GM12878 (cell line): ENCODE data around the gene SHC2.

Source experiments
- EZH2 ChIP-seq: IDR thresholded peaks from 2 replicates; pipeline ENCODE4 v1.6.1; 2012; ENCODE audit warnings: low read depth, mild to moderate bottlenecking, control low read depth, inconsistent platforms, low read length, borderline replicate concordance; ENCODE audit not compliant: control insufficient read depth
- FOXK2 ChIP-seq: fragments of 450-650 bp; IDR thresholded peaks from 2 replicates; pipeline ENCODE4 v1.6.1; 2017; ENCODE audit warnings: mild to moderate bottlenecking, moderate library complexity
- NFYB ChIP-seq: IDR thresholded peaks from 2 replicates; pipeline ENCODE4 v1.6.1; 2011; ENCODE audit warnings: low read depth, mild to moderate bottlenecking, low read length, improper control_type of control experiment, moderate library complexity; ENCODE audit not compliant: insufficient read depth
- SPI1 ChIP-seq: IDR thresholded peaks from 2 replicates; pipeline ENCODE4 v1.6.1; 2011; ENCODE audit warnings: low read depth, mild to moderate bottlenecking, low read length, moderate library complexity, borderline replicate concordance; ENCODE audit not compliant: insufficient read depth
- TF ChIP-seq, protein P1 (sequence below): fragments of 450-650 bp; IDR thresholded peaks from 2 replicates; pipeline ENCODE4 v1.6.1; 2017; ENCODE audit warnings: mild to moderate bottlenecking, moderate library complexity
- TF ChIP-seq, protein P2 (sequence below), 3 experiments: IDR thresholded peaks in 2 of 3; conservative IDR thresholded peaks in 1 of 3; 2 replicates each; pipeline ENCODE4 v1.5.1; 2011; ENCODE audit warnings: low read depth in 3 of 3, low read length in 3 of 3, mild to moderate bottlenecking in 3 of 3, control low read depth in 2 of 3, moderate library complexity in 2 of 3, inconsistent platforms in 1 of 3, mixed read lengths in 1 of 3; ENCODE audit not compliant: control insufficient read depth in 2 of 3, insufficient read depth in 1 of 3; ENCODE audit errors: extremely low read depth in 1 of 3

DNA sequence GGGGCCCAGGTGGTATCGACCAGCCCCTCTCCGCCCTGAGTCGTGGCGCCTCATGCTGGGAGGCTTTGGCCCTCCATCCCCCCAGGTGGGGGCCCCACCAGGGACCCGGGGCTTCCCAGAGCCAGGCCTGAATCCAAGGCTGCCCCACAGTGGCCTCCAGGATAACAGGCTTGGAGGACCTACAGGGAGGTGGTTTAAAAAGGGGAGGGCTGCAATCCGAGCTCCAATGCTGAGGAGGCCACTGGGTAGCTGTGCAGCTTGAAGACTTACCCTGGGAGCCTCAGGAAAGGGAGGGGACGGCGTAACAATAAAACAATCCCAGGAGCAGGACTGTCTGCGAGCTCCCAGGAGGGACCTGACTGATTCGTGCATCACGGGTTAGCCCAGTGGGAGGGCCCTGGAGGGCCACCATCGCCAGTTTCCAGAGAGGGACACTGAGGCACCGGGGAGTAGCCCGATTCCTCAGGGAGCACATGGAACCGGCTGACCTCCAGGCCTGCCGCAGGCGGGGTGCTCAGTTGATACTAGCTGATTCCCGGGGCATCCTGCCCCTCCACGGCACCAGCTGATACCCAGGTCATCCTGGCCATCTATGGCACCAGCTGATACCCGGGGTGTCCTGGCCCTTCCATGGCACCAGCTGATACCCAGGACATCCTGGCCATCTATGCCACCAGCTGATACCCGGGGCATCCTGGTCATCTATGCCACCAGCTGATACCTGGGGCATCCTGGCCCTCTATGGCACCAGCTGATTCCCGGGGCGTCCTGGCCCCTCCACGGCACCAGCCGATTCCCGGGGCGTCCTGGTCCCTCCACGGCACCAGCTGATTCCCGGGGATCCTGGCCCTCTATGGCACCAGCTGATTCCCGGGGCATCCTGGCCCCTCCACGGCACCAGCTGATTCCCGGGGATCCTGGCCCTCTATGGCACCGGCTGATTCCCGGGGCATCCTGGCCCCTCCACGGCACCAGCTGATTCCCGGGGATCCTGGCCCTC is 48.2 kb downstream of the SHC2 start:
- TF ChIP-seq, protein P1, sequence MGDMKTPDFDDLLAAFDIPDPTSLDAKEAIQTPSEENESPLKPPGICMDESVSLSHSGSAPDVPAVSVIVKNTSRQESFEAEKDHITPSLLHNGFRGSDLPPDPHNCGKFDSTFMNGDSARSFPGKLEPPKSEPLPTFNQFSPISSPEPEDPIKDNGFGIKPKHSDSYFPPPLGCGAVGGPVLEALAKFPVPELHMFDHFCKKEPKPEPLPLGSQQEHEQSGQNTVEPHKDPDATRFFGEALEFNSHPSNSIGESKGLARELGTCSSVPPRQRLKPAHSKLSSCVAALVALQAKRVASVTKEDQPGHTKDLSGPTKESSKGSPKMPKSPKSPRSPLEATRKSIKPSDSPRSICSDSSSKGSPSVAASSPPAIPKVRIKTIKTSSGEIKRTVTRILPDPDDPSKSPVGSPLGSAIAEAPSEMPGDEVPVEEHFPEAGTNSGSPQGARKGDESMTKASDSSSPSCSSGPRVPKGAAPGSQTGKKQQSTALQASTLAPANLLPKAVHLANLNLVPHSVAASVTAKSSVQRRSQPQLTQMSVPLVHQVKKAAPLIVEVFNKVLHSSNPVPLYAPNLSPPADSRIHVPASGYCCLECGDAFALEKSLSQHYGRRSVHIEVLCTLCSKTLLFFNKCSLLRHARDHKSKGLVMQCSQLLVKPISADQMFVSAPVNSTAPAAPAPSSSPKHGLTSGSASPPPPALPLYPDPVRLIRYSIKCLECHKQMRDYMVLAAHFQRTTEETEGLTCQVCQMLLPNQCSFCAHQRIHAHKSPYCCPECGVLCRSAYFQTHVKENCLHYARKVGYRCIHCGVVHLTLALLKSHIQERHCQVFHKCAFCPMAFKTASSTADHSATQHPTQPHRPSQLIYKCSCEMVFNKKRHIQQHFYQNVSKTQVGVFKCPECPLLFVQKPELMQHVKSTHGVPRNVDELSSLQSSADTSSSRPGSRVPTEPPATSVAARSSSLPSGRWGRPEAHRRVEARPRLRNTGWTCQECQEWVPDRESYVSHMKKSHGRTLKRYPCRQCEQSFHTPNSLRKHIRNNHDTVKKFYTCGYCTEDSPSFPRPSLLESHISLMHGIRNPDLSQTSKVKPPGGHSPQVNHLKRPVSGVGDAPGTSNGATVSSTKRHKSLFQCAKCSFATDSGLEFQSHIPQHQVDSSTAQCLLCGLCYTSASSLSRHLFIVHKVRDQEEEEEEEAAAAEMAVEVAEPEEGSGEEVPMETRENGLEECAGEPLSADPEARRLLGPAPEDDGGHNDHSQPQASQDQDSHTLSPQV = no peak
- TF ChIP-seq FOXK2 = no peak
- TF ChIP-seq NFYB = no peak
- no peak for TF ChIP-seq EZH2
- TF ChIP-seq SPI1 = no peak
- TF ChIP-seq, protein P2, sequence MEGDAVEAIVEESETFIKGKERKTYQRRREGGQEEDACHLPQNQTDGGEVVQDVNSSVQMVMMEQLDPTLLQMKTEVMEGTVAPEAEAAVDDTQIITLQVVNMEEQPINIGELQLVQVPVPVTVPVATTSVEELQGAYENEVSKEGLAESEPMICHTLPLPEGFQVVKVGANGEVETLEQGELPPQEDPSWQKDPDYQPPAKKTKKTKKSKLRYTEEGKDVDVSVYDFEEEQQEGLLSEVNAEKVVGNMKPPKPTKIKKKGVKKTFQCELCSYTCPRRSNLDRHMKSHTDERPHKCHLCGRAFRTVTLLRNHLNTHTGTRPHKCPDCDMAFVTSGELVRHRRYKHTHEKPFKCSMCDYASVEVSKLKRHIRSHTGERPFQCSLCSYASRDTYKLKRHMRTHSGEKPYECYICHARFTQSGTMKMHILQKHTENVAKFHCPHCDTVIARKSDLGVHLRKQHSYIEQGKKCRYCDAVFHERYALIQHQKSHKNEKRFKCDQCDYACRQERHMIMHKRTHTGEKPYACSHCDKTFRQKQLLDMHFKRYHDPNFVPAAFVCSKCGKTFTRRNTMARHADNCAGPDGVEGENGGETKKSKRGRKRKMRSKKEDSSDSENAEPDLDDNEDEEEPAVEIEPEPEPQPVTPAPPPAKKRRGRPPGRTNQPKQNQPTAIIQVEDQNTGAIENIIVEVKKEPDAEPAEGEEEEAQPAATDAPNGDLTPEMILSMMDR (IDR thresholded peaks at IDR 0.05 in 2 of 3, conservative IDR thresholded peaks at IDR 0.05 in 1 of 3; ENCODE audit: control insufficient read depth in 2 of 3, extremely low read depth in 1 of 3, insufficient read depth in 1 of 3, low read depth in 3 of 3, low read length in 3 of 3) = no peak
